ENCODE data around the gene TFAM. TPM values are rescaled to one million over a fixed set of nuclear protein-coding genes. Genes with fewer than 3 reads are reported as not detected.

The TFAM gene
- total and polyA plus RNA-seq, 2 experiments from 2014 or later = 21.0 to 46.4 TPM

DNA sequence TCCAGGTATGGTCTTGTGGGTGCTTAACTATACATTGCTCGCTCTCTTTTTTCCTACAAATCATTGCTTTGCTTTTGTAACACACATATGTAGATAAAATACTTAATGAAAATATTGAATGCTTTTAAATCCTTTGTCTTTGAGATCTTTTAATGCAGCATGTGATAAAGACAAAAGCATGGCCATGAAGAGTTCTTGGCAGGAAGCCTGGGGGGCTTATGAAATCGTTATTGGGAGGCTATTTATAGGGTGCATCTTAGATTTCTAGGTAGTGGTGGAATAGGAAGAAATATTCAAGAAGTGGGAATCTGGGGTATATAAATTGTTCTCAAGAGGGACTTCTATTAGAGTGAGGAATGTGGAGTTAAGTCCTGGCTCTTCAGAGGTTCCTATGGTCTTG is 28.5 kb upstream of the TFAM start:
- TF ChIP-seq, protein P1, sequence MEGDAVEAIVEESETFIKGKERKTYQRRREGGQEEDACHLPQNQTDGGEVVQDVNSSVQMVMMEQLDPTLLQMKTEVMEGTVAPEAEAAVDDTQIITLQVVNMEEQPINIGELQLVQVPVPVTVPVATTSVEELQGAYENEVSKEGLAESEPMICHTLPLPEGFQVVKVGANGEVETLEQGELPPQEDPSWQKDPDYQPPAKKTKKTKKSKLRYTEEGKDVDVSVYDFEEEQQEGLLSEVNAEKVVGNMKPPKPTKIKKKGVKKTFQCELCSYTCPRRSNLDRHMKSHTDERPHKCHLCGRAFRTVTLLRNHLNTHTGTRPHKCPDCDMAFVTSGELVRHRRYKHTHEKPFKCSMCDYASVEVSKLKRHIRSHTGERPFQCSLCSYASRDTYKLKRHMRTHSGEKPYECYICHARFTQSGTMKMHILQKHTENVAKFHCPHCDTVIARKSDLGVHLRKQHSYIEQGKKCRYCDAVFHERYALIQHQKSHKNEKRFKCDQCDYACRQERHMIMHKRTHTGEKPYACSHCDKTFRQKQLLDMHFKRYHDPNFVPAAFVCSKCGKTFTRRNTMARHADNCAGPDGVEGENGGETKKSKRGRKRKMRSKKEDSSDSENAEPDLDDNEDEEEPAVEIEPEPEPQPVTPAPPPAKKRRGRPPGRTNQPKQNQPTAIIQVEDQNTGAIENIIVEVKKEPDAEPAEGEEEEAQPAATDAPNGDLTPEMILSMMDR (IDR thresholded peaks at IDR 0.05; ENCODE audit: low read depth, low read length) = no peak
- H3K4me1 ChIP-seq (ENCODE audit: low read depth) = no peaks in the 10 kb centered on the region
- H3K4me3 ChIP-seq = no peak overlapping the region
- no peaks in the 10 kb centered on the region for H3K9me3 ChIP-seq (ENCODE audit: low read depth)
- peaks cover 2% of the 10 kb centered on the region for H3K36me3 ChIP-seq
- H3K27me3 ChIP-seq = no peaks in the 10 kb centered on the region
- no peak overlapping the region for H3K27ac ChIP-seq
- DNase-seq (ENCODE audit: low read depth in 1 of 2, low spot score in 1 of 2) = peak in 1 of 2 donors; percentile 15

DNA sequence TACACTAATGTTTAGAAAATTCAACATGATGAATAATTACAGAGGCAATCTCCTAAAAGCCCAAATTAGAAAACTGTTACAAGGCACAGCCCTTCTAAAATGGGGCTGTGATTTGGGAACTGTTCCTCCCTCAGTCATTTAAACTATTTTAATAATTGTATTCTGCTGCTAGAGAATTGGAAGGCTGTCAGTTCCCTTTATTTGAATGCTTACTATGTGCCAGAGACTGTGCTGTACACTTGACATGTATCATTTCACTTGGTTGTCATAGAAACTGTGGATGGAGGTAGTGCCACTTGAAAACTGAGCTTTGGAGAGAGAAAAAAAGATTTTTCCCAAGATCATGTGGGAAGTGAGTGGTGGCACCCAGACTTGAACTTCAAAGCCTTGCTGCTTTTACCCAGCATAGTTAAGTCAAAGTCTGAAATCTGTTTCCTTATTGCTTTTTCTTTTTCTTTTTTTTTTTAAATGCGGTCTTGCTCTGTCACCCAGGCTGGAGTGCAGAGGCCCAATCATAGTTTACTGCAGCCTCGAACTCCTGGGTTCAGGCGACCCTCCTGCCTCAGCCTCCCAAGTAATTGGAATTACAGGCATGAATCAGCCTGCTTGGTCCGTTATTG is 26.8 kb upstream of the TFAM start:
- no peaks in the 10 kb centered on the region for H3K4me1 ChIP-seq (ENCODE audit: low read depth)
- peaks cover 2% of the 10 kb centered on the region for H3K36me3 ChIP-seq
- no peak overlapping the region for H3K27ac ChIP-seq
- TF ChIP-seq, protein P1 (IDR thresholded peaks at IDR 0.05; ENCODE audit: low read depth, low read length) = no peak
- no peaks in the 10 kb centered on the region for H3K9me3 ChIP-seq (ENCODE audit: low read depth)
- H3K4me3 ChIP-seq = no peak overlapping the region
- DNase-seq (ENCODE audit: low read depth in 1 of 2, low spot score in 1 of 2) = no peak
- no peaks in the 10 kb centered on the region for H3K27me3 ChIP-seq

DNA sequence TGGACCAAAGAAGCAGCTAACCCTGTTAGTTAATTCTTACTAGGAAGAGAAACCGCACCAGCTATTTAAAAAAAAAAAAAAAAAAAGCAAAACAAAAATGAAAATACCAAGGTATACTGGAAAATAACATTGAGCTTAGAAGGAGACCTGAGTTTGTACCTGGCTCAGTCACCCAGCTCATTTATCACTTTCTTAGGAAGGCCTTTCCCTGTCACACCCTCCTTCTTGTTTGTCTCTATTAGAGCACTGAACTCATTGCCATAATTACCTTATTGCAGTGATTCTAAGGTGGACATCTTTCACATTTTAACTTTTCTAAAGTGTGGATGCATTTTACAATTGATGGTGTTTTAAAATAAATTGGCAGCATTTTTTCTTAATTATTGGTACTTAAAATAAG is 26.3 kb upstream of the TFAM start:
- Histone ChIP-seq H3K9me3 (ENCODE audit: low read depth) (no peaks in the 10 kb centered on the region), H3K27ac (no peak overlapping the region), H3K4me1 (ENCODE audit: low read depth) (no peaks in the 10 kb centered on the region), H3K27me3 (no peaks in the 10 kb centered on the region), H3K4me3 (no peak overlapping the region), H3K36me3 (peaks cover 2% of the 10 kb centered on the region)
- DNase-seq (ENCODE audit: low read depth in 1 of 2, low spot score in 1 of 2) = no peak
- TF ChIP-seq, protein P1 (IDR thresholded peaks at IDR 0.05; ENCODE audit: low read depth, low read length) = no peak

DNA sequence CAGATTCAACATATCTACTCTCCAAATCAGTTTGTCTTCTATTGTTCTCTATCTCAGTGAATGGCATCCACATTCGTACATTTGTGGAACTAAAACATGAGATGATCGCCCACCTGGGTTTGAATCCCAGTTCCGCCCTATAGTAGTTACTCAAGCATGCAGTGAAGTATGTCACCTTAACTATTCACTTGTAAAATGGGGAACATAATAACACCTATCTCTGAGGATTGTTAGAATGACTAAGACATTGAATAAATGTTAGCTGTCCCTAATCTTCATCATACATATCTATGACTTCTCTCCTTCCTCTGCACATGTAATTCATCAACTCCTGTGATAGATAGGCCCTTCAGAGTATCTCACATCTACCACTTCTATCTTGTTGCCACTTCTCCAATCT is 25.7 kb upstream of the TFAM start:
- no peak for DNase-seq (ENCODE audit: low read depth in 1 of 2, low spot score in 1 of 2)
- no peaks in the 10 kb centered on the region for H3K27me3 ChIP-seq
- H3K36me3 ChIP-seq = peaks cover 2% of the 10 kb centered on the region
- TF ChIP-seq, protein P1 (IDR thresholded peaks at IDR 0.05; ENCODE audit: low read depth, low read length) = no peak
- no peaks in the 10 kb centered on the region for H3K9me3 ChIP-seq (ENCODE audit: low read depth)
- no peak overlapping the region for H3K27ac ChIP-seq
- H3K4me1 ChIP-seq (ENCODE audit: low read depth) = no peaks in the 10 kb centered on the region
- H3K4me3 ChIP-seq = no peak overlapping the region

DNA sequence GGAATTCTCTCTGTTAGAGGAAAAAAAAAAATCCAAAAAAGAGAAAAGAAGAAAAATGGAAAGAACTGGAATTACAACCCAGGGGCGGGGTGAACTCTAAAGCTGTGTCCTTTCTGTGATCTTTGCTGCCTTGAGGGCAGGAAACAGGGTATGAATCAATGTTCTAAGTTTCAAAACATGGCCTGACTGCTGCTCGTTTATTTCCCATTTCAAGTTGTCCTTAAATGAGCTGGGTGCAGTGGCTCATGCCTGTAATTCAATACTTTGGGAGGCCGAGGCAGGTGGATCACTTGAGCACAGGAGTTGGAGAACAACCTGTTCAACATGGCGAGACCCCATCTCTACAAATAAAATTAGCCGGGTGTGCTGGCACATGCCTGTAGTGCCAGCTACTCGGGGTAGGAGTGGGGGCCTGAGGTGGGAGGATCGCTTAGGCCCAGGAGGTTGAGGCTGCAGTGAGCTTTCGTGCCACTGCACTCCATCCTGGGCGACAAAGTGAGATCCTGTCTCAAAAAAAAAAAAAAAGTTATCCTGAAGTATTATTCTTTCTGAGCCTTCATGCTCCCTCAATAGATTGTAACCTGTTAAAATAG is 24.7 kb upstream of the TFAM start:
- no peaks in the 10 kb centered on the region for H3K9me3 ChIP-seq (ENCODE audit: low read depth)
- H3K4me3 ChIP-seq = no peak overlapping the region
- H3K27ac ChIP-seq = no peak overlapping the region
- peaks cover 2% of the 10 kb centered on the region for H3K36me3 ChIP-seq
- H3K4me1 ChIP-seq (ENCODE audit: low read depth) = no peaks in the 10 kb centered on the region
- no peaks in the 10 kb centered on the region for H3K27me3 ChIP-seq
- DNase-seq (ENCODE audit: low read depth in 1 of 2, low spot score in 1 of 2) = no peak
- TF ChIP-seq, protein P1 (IDR thresholded peaks at IDR 0.05; ENCODE audit: low read depth, low read length) = no peak
